ENCODE results near the gene ANGPTL5.
"Not testable (repeated sequence)": the region's sequence is repeated elsewhere in the genome, so short reads cannot be mapped to it uniquely, and the experiment has no call there.

Gene ANGPTL5

GRCh38 chr11:101916422-101916821, at the start of gene ANGPTL5:
Gene ANGPTL5, minus strand, starts transcription at chr11:101916522. Its CDS starts 8,613 bp downstream, at chr11:101907909.
- FAIRE-seq: no peak

- FAIRE-seq: not testable (repeated sequence)
These were observed 47.9 kb upstream of the ANGPTL5 start for GRCh38 chr11:101964200-101964599.

GRCh38 chr11:101960231-101960630, 43.9 kb upstream of the ANGPTL5 start:
- no peak for FAIRE-seq

GRCh38 chr11:101955701-101956100, 39.4 kb upstream of the ANGPTL5 start:
- no peak for FAIRE-seq

- FAIRE-seq: no peak
These were observed 39.0 kb upstream of the ANGPTL5 start for GRCh38 chr11:101955278-101955677.

GRCh38 chr11:101949680-101950220, 33.4 kb upstream of the ANGPTL5 start:
- no peak for FAIRE-seq

- no peak for FAIRE-seq
These were observed 29.1 kb upstream of the ANGPTL5 start for GRCh38 chr11:101945448-101945847.

GRCh38 chr11:101944923-101945322, 28.6 kb upstream of the ANGPTL5 start:
- no peak for FAIRE-seq

GRCh38 chr11:101940901-101941520, 24.7 kb upstream of the ANGPTL5 start:
- no peak for FAIRE-seq

GRCh38 chr11:101931692-101932091, 15.4 kb upstream of the ANGPTL5 start:
- FAIRE-seq: no peak

GRCh38 chr11:101929294-101929915, 13.1 kb upstream of the ANGPTL5 start:
- FAIRE-seq: no peak

GRCh38 chr11:101923554-101923953, 7.2 kb upstream of the ANGPTL5 start:
- no peak for FAIRE-seq

GRCh38 chr11:101920992-101921391, 4.7 kb upstream of the ANGPTL5 start:
- FAIRE-seq: peak; percentile 70

- FAIRE-seq: no peak
These were observed 904 bp upstream of the ANGPTL5 start for GRCh38 chr11:101917226-101917625.

GRCh38 chr11:101915791-101916291, 481 bp downstream of the ANGPTL5 start:
- no peak for FAIRE-seq

GRCh38 chr11:101914738-101915426, 1.4 kb downstream of the ANGPTL5 start, which contains the start of gene CEP126:
Gene CEP126, plus strand, starts transcription at chr11:101915010. Its CDS starts 275 bp downstream, at chr11:101915285.
- FAIRE-seq: no peak

- FAIRE-seq: no peak
These were observed 2.0 kb downstream of the ANGPTL5 start for GRCh38 chr11:101914341-101914737.

GRCh38 chr11:101913656-101914055, 2.7 kb downstream of the ANGPTL5 start:
- no peak for FAIRE-seq

GRCh38 chr11:101912823-101913284, 3.5 kb downstream of the ANGPTL5 start:
- no peak for FAIRE-seq

GRCh38 chr11:101909087-101909486, 7.2 kb downstream of the ANGPTL5 start:
- FAIRE-seq: no peak

GRCh38 chr11:101907815-101908214, 8.5 kb downstream of the ANGPTL5 start:
- FAIRE-seq: no peak

- FAIRE-seq: no peak
These were observed 21.8 kb downstream of the ANGPTL5 start for GRCh38 chr11:101894505-101894904.

GRCh38 chr11:101889767-101890166, 26.6 kb downstream of the ANGPTL5 start:
- FAIRE-seq: no peak

All from colon (tissue), 2 donors.